MM.1S (cell line): ENCODE data around the gene SERF2.
"Not testable (repeated sequence)": the region's sequence is repeated elsewhere in the genome, so short reads cannot be mapped to it uniquely, and the experiment has no call there.

Source experiments
- CTCF ChIP-seq: fragments of 300-600 bp; sonication (generic); IDR thresholded peaks from 2 replicates; pipeline ENCODE4 v1.5.1; 2016; ENCODE audit warnings: antibody characterized with exemption, low read length, mixed read lengths
- EZH2 ChIP-seq: fragments of 300-600 bp; sonication (generic); optimal IDR thresholded peaks from 2 replicates; pipeline ENCODE3; 2017; ENCODE audit warnings: low read depth, mild to moderate bottlenecking, antibody characterized with exemption, low read length, mixed read lengths
- EZH2phosphoT487 ChIP-seq: fragments of 300-600 bp; sonication (generic); IDR thresholded peaks from 2 replicates; pipeline ENCODE4 v1.6.1; 2018; ENCODE audit warnings: antibody characterized with exemption, low read length

DNA sequence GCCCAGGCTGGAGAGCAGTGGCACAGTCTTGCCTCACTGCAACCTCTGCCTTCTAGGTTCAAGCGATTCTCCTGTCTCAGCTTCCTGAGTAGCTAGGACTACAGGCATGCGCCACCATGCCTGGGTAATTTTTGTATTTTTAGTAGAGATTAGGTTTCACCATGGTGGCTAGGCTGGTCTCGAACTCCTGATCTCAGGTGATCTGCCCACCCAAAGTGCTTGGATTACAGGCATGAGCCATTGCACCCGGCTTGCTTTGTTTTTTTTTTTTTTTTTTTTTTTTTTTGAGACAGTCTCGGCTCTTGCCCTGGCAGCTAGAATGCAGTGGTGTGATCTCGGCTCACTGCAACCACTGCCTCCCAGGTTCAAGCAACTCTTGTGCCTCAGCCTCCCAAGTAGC lies 40.4 kb downstream of the SERF2 start:
- not testable (repeated sequence) for TF ChIP-seq CTCF, EZH2, EZH2phosphoT487
